Duodenal mucosa (tissue), 2 donors: ENCODE measurements around the gene ATAD1.

Experiments used
- H3K27ac ChIP-seq: one replicate; pipeline ENCODE4 v1.7.0; 2013; ENCODE audit warnings: low read depth, low read length
- H3K27me3 ChIP-seq, 2 donors: one replicate each; pipeline ENCODE4 v1.7.0; 2013; ENCODE audit warnings: low read length in 2 of 2, control low read depth in 1 of 2; ENCODE audit not compliant: insufficient read depth in 2 of 2, control insufficient read depth in 1 of 2
- H3K36me3 ChIP-seq, 2 donors: one replicate each; pipeline ENCODE4 v1.7.0; 2013; ENCODE audit warnings: low read length in 2 of 2, control low read depth in 1 of 2; ENCODE audit not compliant: insufficient read depth in 2 of 2, control insufficient read depth in 1 of 2
- H3K4me1 ChIP-seq, 2 donors: one replicate each; pipeline ENCODE4 v1.7.0; 2013; ENCODE audit warnings: low read length in 2 of 2, control low read depth in 1 of 2; ENCODE audit not compliant: insufficient read depth in 2 of 2, control insufficient read depth in 1 of 2
- H3K4me3 ChIP-seq, 2 donors: one replicate each; pipeline ENCODE4 v1.7.0; 2013; ENCODE audit warnings: low read length in 2 of 2, low read depth in 1 of 2
- H3K9ac ChIP-seq, 2 donors: one replicate each; pipeline ENCODE4 v1.7.0; 2013; ENCODE audit warnings: low read length in 2 of 2, low read depth in 1 of 2
- H3K9me3 ChIP-seq, 2 donors: one replicate each; pipeline ENCODE4 v1.7.0; 2013; ENCODE audit warnings: low read length in 2 of 2, control low read depth in 1 of 2; ENCODE audit not compliant: control insufficient read depth in 1 of 2

ATAD1 gene

DNA sequence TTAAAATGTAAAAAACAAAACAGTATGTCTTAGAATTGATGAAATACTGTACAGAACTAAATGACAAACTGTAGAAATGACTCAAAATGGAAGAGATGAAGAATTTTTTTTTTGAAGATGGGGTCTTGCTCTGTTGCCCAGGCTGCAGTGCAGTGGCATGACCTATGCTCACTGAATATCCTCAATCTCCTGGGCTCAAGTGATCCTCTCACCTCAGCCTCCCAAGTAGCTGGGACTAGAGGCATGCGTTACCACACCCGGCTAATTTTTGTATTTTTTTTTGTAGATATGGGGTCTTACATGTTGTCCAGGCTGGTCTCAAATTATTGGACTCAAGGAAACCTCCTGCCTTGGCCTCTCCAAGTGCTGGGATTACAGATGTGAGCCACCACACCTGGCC is 36.5 kb downstream of the ATAD1 start:
- Histone ChIP-seq H3K36me3 (peaks cover 8 to 22% of the 10 kb centered on the region in 2 donors), H3K27me3 (no peaks in the 10 kb centered on the region), H3K4me3 (no peak overlapping the region), H3K9me3 (no peaks in the 10 kb centered on the region), H3K4me1 (no peaks in the 10 kb centered on the region), H3K9ac (no peak overlapping the region), H3K27ac (no peak overlapping the region)

DNA sequence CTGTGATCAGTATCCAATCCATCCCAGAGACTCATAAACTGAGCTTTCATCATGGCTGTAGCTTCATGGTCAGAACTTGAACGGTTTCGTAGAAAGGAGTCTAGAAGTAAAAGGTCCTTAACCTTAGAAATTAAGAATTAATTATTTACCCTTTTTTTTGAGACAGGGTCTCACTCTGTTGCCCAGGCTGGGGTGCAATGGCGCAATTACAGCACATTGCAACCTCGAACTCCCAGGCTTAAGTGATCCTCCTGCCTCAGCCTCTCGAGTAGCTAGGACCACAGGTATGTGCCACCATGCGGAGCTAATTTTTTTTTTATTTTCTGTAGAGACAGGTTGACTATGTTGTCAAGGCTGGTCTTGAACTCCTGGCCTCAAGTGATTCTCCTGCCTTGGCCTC is 41.7 kb downstream of the ATAD1 start:
- Histone ChIP-seq H3K36me3 (peaks cover 13 to 14% of the 10 kb centered on the region in 2 donors), H3K4me3 (no peak overlapping the region), H3K9me3 (no peaks in the 10 kb centered on the region), H3K9ac (no peak overlapping the region), H3K27ac (no peak overlapping the region), H3K27me3 (no peaks in the 10 kb centered on the region), H3K4me1 (no peaks in the 10 kb centered on the region)

GRCh38 chr10:87775766-87776165 is 42.3 kb downstream of the ATAD1 start:
- Histone ChIP-seq H3K27ac (no peak overlapping the region), H3K9ac (no peak overlapping the region), H3K4me1 (no peaks in the 10 kb centered on the region), H3K4me3 (no peak overlapping the region), H3K36me3 (peaks cover 12 to 15% of the 10 kb centered on the region in 2 donors), H3K9me3 (no peaks in the 10 kb centered on the region), H3K27me3 (no peaks in the 10 kb centered on the region)

DNA sequence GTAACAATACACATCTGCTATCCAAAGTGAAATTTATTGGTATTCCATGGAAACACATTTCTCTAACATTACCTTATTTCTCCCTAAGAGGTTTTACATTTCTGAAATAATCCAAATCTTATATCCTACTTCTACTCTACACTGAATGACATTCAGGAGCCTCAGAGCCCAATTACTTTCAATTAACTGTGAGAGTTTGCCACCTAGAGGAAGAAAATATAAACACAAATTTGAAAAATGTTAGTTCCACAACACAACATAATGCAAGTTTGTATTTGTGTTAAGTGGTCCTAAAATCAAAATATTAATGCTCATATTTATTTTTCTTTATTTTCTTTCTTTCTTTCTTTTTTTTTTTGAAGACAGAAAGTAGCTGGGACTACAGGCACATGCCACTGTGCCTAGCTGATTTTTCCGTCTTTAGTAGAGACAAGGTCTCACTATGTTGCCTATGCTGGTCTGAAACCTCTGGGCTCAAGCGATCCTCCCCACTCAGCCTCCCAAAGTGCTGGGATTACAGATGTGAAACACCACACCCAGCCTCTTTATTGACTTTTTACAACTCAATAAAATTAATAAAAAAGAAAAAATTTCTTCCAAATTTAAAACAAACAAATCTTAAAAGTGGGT is 46.0 kb downstream of the ATAD1 start:
- H3K9ac ChIP-seq, result no peak overlapping the region
- no peak overlapping the region for H3K27ac ChIP-seq
- H3K36me3 ChIP-seq, result peaks cover 11 to 27% of the 10 kb centered on the region in 2 donors
- no peak overlapping the region for H3K4me3 ChIP-seq
- H3K4me1 ChIP-seq, result no peaks in the 10 kb centered on the region
- H3K9me3 ChIP-seq, result no peaks in the 10 kb centered on the region
- no peaks in the 10 kb centered on the region for H3K27me3 ChIP-seq

GRCh38 chr10:87767253-87767652 is 50.8 kb downstream of the ATAD1 start:
- Histone ChIP-seq H3K9me3 (no peaks in the 10 kb centered on the region), H3K9ac (no peak overlapping the region), H3K27me3 (no peaks in the 10 kb centered on the region), H3K4me3 (no peak overlapping the region), H3K27ac (no peak overlapping the region), H3K4me1 (no peaks in the 10 kb centered on the region), H3K36me3 (peaks cover 12 to 27% of the 10 kb centered on the region in 2 donors)

GRCh38 chr10:87765666-87766376 is 52.2 kb downstream of the ATAD1 start:
- H3K4me1 ChIP-seq, result no peaks in the 10 kb centered on the region
- no peaks in the 10 kb centered on the region for H3K27me3 ChIP-seq
- H3K9me3 ChIP-seq, result no peaks in the 10 kb centered on the region
- H3K27ac ChIP-seq, result no peak overlapping the region
- no peak overlapping the region for H3K4me3 ChIP-seq
- H3K36me3 ChIP-seq, result peaks cover 12 to 25% of the 10 kb centered on the region in 2 donors
- H3K9ac ChIP-seq, result no peak overlapping the region

DNA sequence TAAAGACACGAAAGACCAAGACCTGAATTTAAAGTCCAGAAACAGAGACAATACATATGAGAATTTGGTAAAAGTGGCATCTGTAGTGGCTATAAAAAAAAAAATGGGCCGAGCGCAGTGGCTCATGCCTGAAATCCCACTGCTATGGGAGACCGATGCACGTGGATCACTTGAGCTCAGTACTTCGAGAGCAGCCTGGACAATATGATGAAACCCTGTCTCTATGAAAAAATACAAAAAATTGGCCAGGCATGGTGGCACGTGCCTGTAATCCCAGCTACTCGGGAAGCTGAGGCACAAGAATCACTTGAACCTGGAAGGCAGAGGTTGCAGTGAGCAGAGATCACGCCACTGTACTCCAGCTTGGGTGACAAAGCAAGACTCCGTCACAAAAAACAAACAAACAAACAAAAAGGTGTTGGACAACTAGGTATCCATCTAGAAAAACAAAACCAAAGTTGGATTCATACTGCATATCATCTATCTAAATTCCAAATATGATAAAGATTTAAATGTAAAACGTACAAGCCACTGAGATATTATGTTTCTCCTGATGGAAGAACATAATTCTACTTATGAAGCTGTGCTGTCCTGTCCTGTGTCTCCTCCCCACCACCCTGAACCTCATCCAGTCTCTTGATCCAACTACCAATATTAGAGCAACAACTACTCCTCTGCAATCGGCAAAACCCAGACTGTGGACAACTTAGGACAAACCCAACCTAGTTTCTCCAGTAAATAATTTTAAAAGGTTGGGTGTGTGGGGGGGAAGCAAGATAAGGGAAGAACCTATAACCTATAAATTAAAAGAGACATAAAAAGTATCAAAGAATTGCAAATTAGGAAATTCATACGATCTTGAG is 53.7 kb downstream of the ATAD1 start:
- no peaks in the 10 kb centered on the region for H3K4me1 ChIP-seq
- peaks cover 12 to 19% of the 10 kb centered on the region in 2 donors for H3K36me3 ChIP-seq
- H3K27ac ChIP-seq, result no peak overlapping the region
- no peaks in the 10 kb centered on the region for H3K9me3 ChIP-seq
- H3K4me3 ChIP-seq, result no peak overlapping the region
- no peak overlapping the region for H3K9ac ChIP-seq
- no peaks in the 10 kb centered on the region for H3K27me3 ChIP-seq

GRCh38 chr10:87763086-87763861 is 54.8 kb downstream of the ATAD1 start:
- Histone ChIP-seq H3K4me3 (no peak overlapping the region), H3K9ac (no peak overlapping the region), H3K36me3 (peaks cover 12 to 16% of the 10 kb centered on the region in 2 donors), H3K27ac (no peak overlapping the region), H3K9me3 (no peaks in the 10 kb centered on the region), H3K4me1 (no peaks in the 10 kb centered on the region), H3K27me3 (no peaks in the 10 kb centered on the region)

GRCh38 chr10:87761892-87762291 is 56.1 kb downstream of the ATAD1 start:
- H3K27ac ChIP-seq, result no peak overlapping the region

More at GRCh38 chr10:87761892-87762291, 56.1 kb downstream of the ATAD1 start:
- Histone ChIP-seq H3K4me3 (no peak overlapping the region), H3K27me3 (no peaks in the 10 kb centered on the region), H3K36me3 (peaks cover 6 to 7% of the 10 kb centered on the region in 2 donors), H3K4me1 (no peaks in the 10 kb centered on the region), H3K9ac (no peak overlapping the region), H3K9me3 (no peaks in the 10 kb centered on the region)
